ENCODE data around the gene OR4K17.
"Not testable (repeated sequence)": the region's sequence is repeated elsewhere in the genome, so short reads cannot be mapped to it uniquely, and the experiment has no call there.

OR4K17 gene

DNA sequence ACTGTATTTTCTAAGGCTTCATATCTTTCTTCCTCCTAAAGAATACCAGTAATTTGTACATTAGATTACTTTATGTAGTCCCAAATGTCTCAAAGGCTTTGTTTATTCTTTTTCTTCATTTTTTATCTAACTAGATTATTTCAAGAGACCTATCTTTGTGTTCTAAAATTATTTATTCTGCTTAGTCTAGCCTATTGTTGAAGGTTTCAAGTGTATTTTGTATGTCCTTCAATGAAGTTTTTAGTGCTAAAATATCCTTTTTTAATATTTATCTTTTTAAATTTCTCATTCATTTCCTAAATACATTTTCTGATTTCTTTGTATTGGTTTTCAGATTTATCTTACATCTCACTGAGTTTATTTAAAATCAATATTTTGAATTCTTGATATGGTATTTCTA, 53.9 kb downstream of the OR4K17 start:
- no peaks in the 10 kb centered on the region for H3K9me2 ChIP-seq (replicated peaks; ENCODE audit: control insufficient read depth, low read length)
- no peak overlapping the region for H3K4me3 ChIP-seq (ENCODE audit: low read length)
- no peaks in the 10 kb centered on the region for H4K20me1 ChIP-seq (ENCODE audit: control insufficient read depth, insufficient read depth, low read depth, low read length)
- H3K27ac ChIP-seq (ENCODE audit: low read depth, low read length): no peak overlapping the region
- H3K4me1 ChIP-seq (ENCODE audit: control insufficient read depth, low read length): no peaks in the 10 kb centered on the region
- TF ChIP-seq EZH2phosphoT487 (IDR thresholded peaks at IDR 0.05; ENCODE audit: borderline replicate concordance, low read length): no peak
- no peaks in the 10 kb centered on the region for H3F3A ChIP-seq (ENCODE audit: control insufficient read depth, insufficient read depth)
- H3K9me3 ChIP-seq (ENCODE audit: control insufficient read depth, insufficient read depth, low read length): no peaks in the 10 kb centered on the region
- no peaks in the 10 kb centered on the region for H3K79me2 ChIP-seq (ENCODE audit: control insufficient read depth, low read length)
- no peaks in the 10 kb centered on the region for H3K27me3 ChIP-seq (ENCODE audit: control insufficient read depth, low read length)
- no peaks in the 10 kb centered on the region for H3K36me3 ChIP-seq (ENCODE audit: control insufficient read depth, low read length)
- no peak overlapping the region for H3K4me2 ChIP-seq (ENCODE audit: low read length)

DNA sequence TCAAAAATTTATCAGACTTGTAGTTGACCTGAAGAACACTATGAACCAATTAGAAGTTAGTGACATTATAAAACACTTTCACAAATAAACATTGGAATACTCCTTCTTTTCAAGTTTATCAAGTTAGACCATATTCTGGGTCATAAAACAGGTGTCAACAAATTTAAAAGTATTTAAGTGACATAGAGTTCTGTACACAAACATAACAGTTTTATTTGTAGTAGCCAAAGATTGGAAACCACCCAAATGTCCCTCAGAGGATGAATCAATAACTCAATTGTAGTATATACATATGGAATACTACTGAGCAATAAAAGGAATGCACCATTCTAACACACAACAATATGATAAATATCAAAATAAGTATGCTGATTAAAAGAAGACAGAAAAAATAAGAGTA, 56.6 kb downstream of the OR4K17 start:
- no peak overlapping the region for H3K27ac ChIP-seq (ENCODE audit: low read depth, low read length)
- H3K9me3 ChIP-seq (ENCODE audit: control insufficient read depth, insufficient read depth, low read length): no peaks in the 10 kb centered on the region
- TF ChIP-seq, protein P1, sequence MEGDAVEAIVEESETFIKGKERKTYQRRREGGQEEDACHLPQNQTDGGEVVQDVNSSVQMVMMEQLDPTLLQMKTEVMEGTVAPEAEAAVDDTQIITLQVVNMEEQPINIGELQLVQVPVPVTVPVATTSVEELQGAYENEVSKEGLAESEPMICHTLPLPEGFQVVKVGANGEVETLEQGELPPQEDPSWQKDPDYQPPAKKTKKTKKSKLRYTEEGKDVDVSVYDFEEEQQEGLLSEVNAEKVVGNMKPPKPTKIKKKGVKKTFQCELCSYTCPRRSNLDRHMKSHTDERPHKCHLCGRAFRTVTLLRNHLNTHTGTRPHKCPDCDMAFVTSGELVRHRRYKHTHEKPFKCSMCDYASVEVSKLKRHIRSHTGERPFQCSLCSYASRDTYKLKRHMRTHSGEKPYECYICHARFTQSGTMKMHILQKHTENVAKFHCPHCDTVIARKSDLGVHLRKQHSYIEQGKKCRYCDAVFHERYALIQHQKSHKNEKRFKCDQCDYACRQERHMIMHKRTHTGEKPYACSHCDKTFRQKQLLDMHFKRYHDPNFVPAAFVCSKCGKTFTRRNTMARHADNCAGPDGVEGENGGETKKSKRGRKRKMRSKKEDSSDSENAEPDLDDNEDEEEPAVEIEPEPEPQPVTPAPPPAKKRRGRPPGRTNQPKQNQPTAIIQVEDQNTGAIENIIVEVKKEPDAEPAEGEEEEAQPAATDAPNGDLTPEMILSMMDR (IDR thresholded peaks at IDR 0.05; ENCODE audit: low read depth, low read length, poor library complexity, severe bottlenecking): no peak
- no peak for TF ChIP-seq EZH2phosphoT487 (IDR thresholded peaks at IDR 0.05; ENCODE audit: borderline replicate concordance, low read length)
- H3K9me2 ChIP-seq (replicated peaks; ENCODE audit: control insufficient read depth, low read length): no peaks in the 10 kb centered on the region
- no peaks in the 10 kb centered on the region for H3F3A ChIP-seq (ENCODE audit: control insufficient read depth, insufficient read depth)
- H4K20me1 ChIP-seq (ENCODE audit: control insufficient read depth, insufficient read depth, low read depth, low read length): no peaks in the 10 kb centered on the region
- H3K4me3 ChIP-seq (ENCODE audit: low read length): no peak overlapping the region
- no peak overlapping the region for H3K4me2 ChIP-seq (ENCODE audit: low read length)
- H3K4me1 ChIP-seq (ENCODE audit: control insufficient read depth, low read length): no peaks in the 10 kb centered on the region
- no peaks in the 10 kb centered on the region for H3K27me3 ChIP-seq (ENCODE audit: control insufficient read depth, low read length)
- no peaks in the 10 kb centered on the region for H3K79me2 ChIP-seq (ENCODE audit: control insufficient read depth, low read length)
- no peaks in the 10 kb centered on the region for H3K36me3 ChIP-seq (ENCODE audit: control insufficient read depth, low read length)

DNA sequence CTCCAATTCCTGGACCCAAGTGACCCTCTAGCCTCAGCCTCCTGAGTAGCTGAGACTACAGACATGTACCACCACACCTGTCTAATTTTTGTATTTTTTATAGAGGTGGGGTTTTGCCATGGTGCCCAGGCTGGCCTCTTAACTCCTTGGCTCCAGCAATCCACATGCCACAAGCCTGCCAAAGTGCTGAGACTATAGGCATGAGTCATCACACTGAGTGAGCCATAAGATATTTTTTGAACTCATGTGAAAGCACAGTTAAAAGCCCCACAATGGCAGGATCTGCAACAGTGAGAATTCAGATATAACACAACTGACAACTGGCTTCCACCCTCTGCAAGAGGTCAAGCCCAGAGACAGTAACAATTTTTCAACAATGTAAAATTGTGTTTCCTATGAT, 59.3 kb downstream of the OR4K17 start:
- not testable (repeated sequence) for H3K79me2 ChIP-seq (ENCODE audit: control insufficient read depth, low read length); H3K27ac ChIP-seq (ENCODE audit: low read depth, low read length); H3K4me2 ChIP-seq (ENCODE audit: low read length); H3F3A ChIP-seq (ENCODE audit: control insufficient read depth, insufficient read depth); H3K9me3 ChIP-seq (ENCODE audit: control insufficient read depth, insufficient read depth, low read length); H3K4me3 ChIP-seq (ENCODE audit: low read length); H3K4me1 ChIP-seq (ENCODE audit: control insufficient read depth, low read length); H3K9me2 ChIP-seq (replicated peaks; ENCODE audit: control insufficient read depth, low read length); H3K27me3 ChIP-seq (ENCODE audit: control insufficient read depth, low read length); H3K36me3 ChIP-seq (ENCODE audit: control insufficient read depth, low read length); H4K20me1 ChIP-seq (ENCODE audit: control insufficient read depth, insufficient read depth, low read depth, low read length)
